ENCODE measurements around the gene KCNJ12. TPM values are rescaled to one million over a fixed set of nuclear protein-coding genes. Genes with fewer than 3 reads are reported as not detected.

KCNJ12 gene
- total and polyA plus RNA-seq, 2 of the 13 experiments (the other 11 are each of a cell fraction or from before 2014, with no cell fraction given): not detected

DNA sequence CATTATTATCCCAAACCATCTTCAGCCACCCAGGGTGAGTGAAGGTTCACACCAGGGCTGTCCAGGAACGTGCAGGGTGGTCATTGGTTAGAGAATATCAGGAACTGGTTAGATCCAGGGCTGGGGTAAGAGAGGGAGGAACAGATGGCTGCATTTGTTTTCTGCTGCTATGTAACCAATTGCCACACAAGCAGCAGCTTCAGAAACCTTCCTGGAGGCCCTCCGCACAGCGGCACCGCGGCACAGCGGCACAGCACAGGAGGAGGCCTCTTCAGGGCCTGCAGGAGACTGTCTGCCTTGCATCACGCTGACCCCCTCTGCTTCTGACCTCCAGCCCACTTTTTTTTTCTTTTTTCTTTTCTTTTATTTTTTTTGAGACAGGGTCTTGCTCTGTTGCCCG is 86.1 kb downstream of the KCNJ12 start (continued):
- TF ChIP-seq PITX1 (CRISPR knock-in tag; IDR thresholded peaks at IDR 0.05) (no peak), ZFX (CRISPR knock-in tag; IDR thresholded peaks at IDR 0.05; ENCODE audit: low read depth) (no peak), DMTF1 (CRISPR knock-in tag; IDR thresholded peaks at IDR 0.05) (no peak), HIC2 (CRISPR knock-in tag; IDR thresholded peaks at IDR 0.05; ENCODE audit: low read depth) (no peak), ZNF580 (CRISPR knock-in tag; IDR thresholded peaks at IDR 0.05; ENCODE audit: borderline replicate concordance, low read depth) (no peak), ZNF891 (CRISPR knock-in tag; IDR thresholded peaks at IDR 0.05) (no peak)
- TF ChIP-seq, protein P1, sequence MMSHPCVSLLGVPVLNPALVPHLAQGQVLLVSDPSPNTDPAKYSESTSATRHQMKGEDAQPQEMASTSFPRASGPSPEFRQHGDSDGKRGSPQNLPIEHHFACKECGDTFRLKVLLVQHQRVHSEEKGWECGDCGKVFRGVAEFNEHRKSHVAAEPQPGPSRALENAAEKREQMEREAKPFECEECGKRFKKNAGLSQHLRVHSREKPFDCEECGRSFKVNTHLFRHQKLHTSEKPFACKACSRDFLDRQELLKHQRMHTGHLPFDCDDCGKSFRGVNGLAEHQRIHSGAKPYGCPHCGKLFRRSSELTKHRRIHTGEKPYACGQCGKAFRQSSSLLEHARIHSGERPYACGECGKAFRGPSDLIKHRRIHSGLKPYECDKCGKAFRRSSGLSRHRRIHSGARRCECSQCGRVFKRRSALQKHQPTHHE (CRISPR knock-in tag; IDR thresholded peaks at IDR 0.05; ENCODE audit: borderline replicate concordance): no peak
- TF ChIP-seq, protein P2, sequence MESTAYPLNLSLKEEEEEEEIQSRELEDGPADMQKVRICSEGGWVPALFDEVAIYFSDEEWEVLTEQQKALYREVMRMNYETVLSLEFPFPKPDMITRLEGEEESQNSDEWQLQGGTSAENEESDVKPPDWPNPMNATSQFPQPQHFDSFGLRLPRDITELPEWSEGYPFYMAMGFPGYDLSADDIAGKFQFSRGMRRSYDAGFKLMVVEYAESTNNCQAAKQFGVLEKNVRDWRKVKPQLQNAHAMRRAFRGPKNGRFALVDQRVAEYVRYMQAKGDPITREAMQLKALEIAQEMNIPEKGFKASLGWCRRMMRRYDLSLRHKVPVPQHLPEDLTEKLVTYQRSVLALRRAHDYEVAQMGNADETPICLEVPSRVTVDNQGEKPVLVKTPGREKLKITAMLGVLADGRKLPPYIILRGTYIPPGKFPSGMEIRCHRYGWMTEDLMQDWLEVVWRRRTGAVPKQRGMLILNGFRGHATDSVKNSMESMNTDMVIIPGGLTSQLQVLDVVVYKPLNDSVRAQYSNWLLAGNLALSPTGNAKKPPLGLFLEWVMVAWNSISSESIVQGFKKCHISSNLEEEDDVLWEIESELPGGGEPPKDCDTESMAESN (CRISPR knock-in tag; conservative IDR thresholded peaks at IDR 0.05): no peak

Data from HepG2 (cell line).